GM12891 (cell line): ENCODE data around the gene RASA1.

Experiments
- PAX5 ChIP-seq: IDR thresholded peaks from 2 replicates; pipeline ENCODE4 v1.6.1; 2011; ENCODE audit warnings: low read length, moderate library complexity, mild to moderate bottlenecking; ENCODE audit not compliant: insufficient read depth, severe bottlenecking
- POLR2A ChIP-seq: IDR thresholded peaks from 2 replicates; pipeline ENCODE4 v1.6.1; 2011; ENCODE audit warnings: low read depth, low read length, control low read depth
- POLR2AphosphoS5 ChIP-seq: IDR thresholded peaks from 2 replicates; pipeline ENCODE4 v1.6.1; 2011; ENCODE audit warnings: low read depth, low read length, control low read depth
- TAF1 ChIP-seq: IDR thresholded peaks from 2 replicates; pipeline ENCODE4 v1.6.1; 2011; ENCODE audit warnings: low read depth, low read length, control low read depth

- no peak for TF ChIP-seq TAF1
- TF ChIP-seq POLR2A: no peak
- no peak for TF ChIP-seq POLR2AphosphoS5
- no peak for TF ChIP-seq PAX5
Observed at GRCh38 chr5:87438231-87438630, 170.5 kb downstream of the RASA1 start.
